Liver (tissue), 9 donors: ENCODE measurements around the gene MTERF4. TPM values are rescaled to one million over a fixed set of nuclear protein-coding genes. Genes with fewer than 3 reads are reported as not detected.

ENCODE experiments used
- DNase-seq: peaks from one replicate; pipeline ENCODE4 v3.0.0-alpha.2; 2017; ENCODE audit warnings: low spot score
- H3K27ac ChIP-seq, 2 donors: one replicate each; pipeline ENCODE4 v1.7.0; 2013; ENCODE audit warnings: inconsistent platforms in 2 of 2, low read length in 2 of 2, control low read depth in 1 of 2, low read depth in 1 of 2, mild to moderate bottlenecking in 1 of 2
- H3K27me3 ChIP-seq, 4 donors: one replicate each; pipeline versions ENCODE4 v1.6.1 to v1.7.0; 2013; ENCODE audit warnings: low read length in 3 of 4, inconsistent platforms in 1 of 4, mild to moderate bottlenecking in 1 of 4, moderate library complexity in 1 of 4; ENCODE audit not compliant: control insufficient read depth in 4 of 4, insufficient read depth in 4 of 4
- H3K36me3 ChIP-seq, 4 donors: one replicate each; pipeline versions ENCODE4 v1.6.1 to v1.7.0; 2013; ENCODE audit warnings: low read length in 3 of 4, mild to moderate bottlenecking in 3 of 4, low read depth in 1 of 4, moderate library complexity in 1 of 4; ENCODE audit not compliant: control insufficient read depth in 4 of 4, insufficient read depth in 3 of 4
- H3K4me1 ChIP-seq, 4 donors: one replicate each; pipeline versions ENCODE4 v1.6.1 to v1.7.0; 2013; ENCODE audit warnings: low read length in 3 of 4, mild to moderate bottlenecking in 3 of 4, moderate library complexity in 1 of 4; ENCODE audit not compliant: control insufficient read depth in 4 of 4, insufficient read depth in 4 of 4
- H3K4me3 ChIP-seq, 3 donors: one replicate each; pipeline versions ENCODE4 v1.6.1 to v1.7.0; 2013; ENCODE audit warnings: low read length in 3 of 3, control low read depth in 1 of 3, low read depth in 1 of 3, mild to moderate bottlenecking in 1 of 3
- H3K9ac ChIP-seq, 2 donors: one replicate each; pipeline ENCODE4 v1.7.0; 2013; ENCODE audit warnings: low read length in 2 of 2, mild to moderate bottlenecking in 2 of 2, moderate library complexity in 2 of 2, control low read depth in 1 of 2, low read depth in 1 of 2
- H3K9me3 ChIP-seq, 4 donors: one replicate each; pipeline versions ENCODE4 v1.6.1 to v1.7.0; 2013; ENCODE audit warnings: low read length in 3 of 4; ENCODE audit not compliant: control insufficient read depth in 4 of 4
- ATF3 ChIP-seq: IDR thresholded peaks from 2 replicates; pipeline ENCODE4 v1.6.1; 2016; ENCODE audit warnings: antibody characterized with exemption
- CTCF ChIP-seq: fragments of 150-350 bp; IDR thresholded peaks from 2 replicates; pipeline ENCODE4 v1.5.1; 2017; ENCODE audit warnings: improper control_type of control experiment, low read depth, low read length; ENCODE audit not compliant: missing input control
- EGR1 ChIP-seq, 2 donors: IDR thresholded peaks; 2 replicates each; pipeline ENCODE4 v1.6.1; 2016 to 2018; ENCODE audit warnings: antibody characterized with exemption in 2 of 2, low read depth in 2 of 2
- FOXA1 ChIP-seq: IDR thresholded peaks from 2 replicates; pipeline ENCODE4 v1.6.1; 2016; ENCODE audit warnings: antibody characterized with exemption
- FOXA2 ChIP-seq: IDR thresholded peaks from 2 replicates; pipeline ENCODE4 v1.6.1; 2016; ENCODE audit warnings: antibody characterized with exemption
- GABPA ChIP-seq, 2 donors: IDR thresholded peaks in 1 of 2; conservative IDR thresholded peaks in 1 of 2; 2 replicates each; pipeline ENCODE4 v1.6.1; 2016; ENCODE audit warnings: antibody characterized with exemption in 2 of 2, mild to moderate bottlenecking in 1 of 2, moderate library complexity in 1 of 2
- HNF4A ChIP-seq, 2 donors: conservative IDR thresholded peaks; 2 replicates each; pipeline ENCODE4 v1.6.1; 2016; ENCODE audit warnings: antibody characterized with exemption in 2 of 2, mild to moderate bottlenecking in 2 of 2
- HNF4G ChIP-seq: IDR thresholded peaks from 2 replicates; pipeline ENCODE4 v1.6.1; 2016; ENCODE audit warnings: antibody characterized with exemption
- JUND ChIP-seq, 2 donors: IDR thresholded peaks; 2 replicates each; pipeline ENCODE4 v1.6.1; 2016; ENCODE audit warnings: antibody characterized with exemption in 2 of 2
- MAX ChIP-seq: IDR thresholded peaks from 2 replicates; pipeline ENCODE4 v1.6.1; 2016; ENCODE audit warnings: antibody characterized with exemption
- NR2F2 ChIP-seq: IDR thresholded peaks from 2 replicates; pipeline ENCODE4 v1.6.1; 2016; ENCODE audit warnings: antibody characterized with exemption
- RAD21 ChIP-seq, 2 donors: IDR thresholded peaks; 2 replicates each; pipeline ENCODE4 v1.6.1; 2016; ENCODE audit warnings: antibody characterized with exemption in 2 of 2, mild to moderate bottlenecking in 2 of 2
- RXRA ChIP-seq, 2 donors: IDR thresholded peaks; 2 replicates each; pipeline ENCODE4 v1.6.1; 2017 to 2018; ENCODE audit warnings: antibody characterized with exemption in 2 of 2, mild to moderate bottlenecking in 1 of 2
- SP1 ChIP-seq: IDR thresholded peaks from 2 replicates; pipeline ENCODE4 v1.6.1; 2018; ENCODE audit warnings: antibody characterized with exemption, mild to moderate bottlenecking
- TAF1 ChIP-seq: conservative IDR thresholded peaks from 2 replicates; pipeline ENCODE4 v1.6.1; 2016; ENCODE audit warnings: antibody characterized with exemption, mild to moderate bottlenecking
- YY1 ChIP-seq: IDR thresholded peaks from 2 replicates; pipeline ENCODE4 v1.6.1; 2016; ENCODE audit warnings: antibody characterized with exemption, mild to moderate bottlenecking
- ZBTB33 ChIP-seq: IDR thresholded peaks from 2 replicates; pipeline ENCODE4 v1.6.1; 2016; ENCODE audit warnings: antibody characterized with exemption
- WGBS: extraction: QIAGEN DNeasy Blood & Tissue Kit; methylation state at CpG from one replicate; pipeline ENCODE4 v1.1.7; 2013; 5-methylcytosine and 5-hydroxymethylcytosine counted together
- polyA plus RNA-seq, 2 donors: library from polyadenylated mRNA; stranded (reverse) in 1 of 2; unstranded in 1 of 2; fragments of 200-250 nt in 1 of 2; fragments of >200 nt in 1 of 2; fragmentation: Nextera tagmentation in 1 of 2; extraction: Ambion mirVana in 1 of 2; gene quantifications; one replicate each; pipeline versions ENCODE4 v1.2.1 to v1.2.3, GENCODE V29; 2013 to 2015
- total RNA-seq, 2 donors: library from RNA; depleted of rRNA; stranded (reverse); fragments of >200 nt; gene quantifications; one replicate each; pipeline ENCODE4 v1.2.3, GENCODE V29; 2014
- donor health status: healthy.
- donor health status: healthy.
- donor health status: healthy.
- donor health status: healthy.
- donor health status: healthy.

Gene MTERF4
- total and polyA plus RNA-seq, 4 donors: 13.3 to 36.7 (median 20.3) TPM

- WGBS: 96% methylated on average over 29 of the region's 29 CpGs
- Histone ChIP-seq H3K36me3 (peaks cover 5 to 46% (median 33%) of the 10 kb centered on the region in 4 donors), H3K27me3 (no peaks in the 10 kb centered on the region), H3K27ac (no peak overlapping the region), H3K9ac (no peak overlapping the region), H3K4me3 (no peak overlapping the region), H3K9me3 (no peaks in the 10 kb centered on the region), H3K4me1 (peaks cover 3 to 7% (median 5%) of the 10 kb centered on the region in 4 donors)
- DNase-seq: no peak
- no peak for TF ChIP-seq HNF4A (conservative IDR thresholded peaks at IDR 0.05)
- TF ChIP-seq ATF3: no peak
- TF ChIP-seq RXRA (IDR thresholded peaks at IDR 0.05): no peak
- TF ChIP-seq CTCF: no peak
- TF ChIP-seq HNF4G: no peak
- no peak for TF ChIP-seq MAX
These were observed 14.4 kb downstream of the MTERF4 start for GRCh38 chr2:241087420-241088268.

GRCh38 chr2:241084856-241085444 is 17.1 kb downstream of the MTERF4 start:
- H3K4me3 ChIP-seq: no peak overlapping the region
- TF ChIP-seq JUND (IDR thresholded peaks at IDR 0.05): no peak
- TF ChIP-seq FOXA1: no peak
- TF ChIP-seq RXRA (IDR thresholded peaks at IDR 0.05): no peak
- no peak for TF ChIP-seq SP1
- no peak for TF ChIP-seq CTCF
- no peak for TF ChIP-seq HNF4A (conservative IDR thresholded peaks at IDR 0.05)
- TF ChIP-seq ATF3: no peak
- no peak for TF ChIP-seq NR2F2
- no peak for TF ChIP-seq RAD21 (IDR thresholded peaks at IDR 0.05)
- no peak for TF ChIP-seq ZBTB33
- TF ChIP-seq HNF4G: no peak
- no peak for TF ChIP-seq EGR1 (IDR thresholded peaks at IDR 0.05; ENCODE audit: low read depth in 2 of 2)
- TF ChIP-seq FOXA2: no peak
- TF ChIP-seq GABPA (IDR thresholded peaks at IDR 0.05 in 1 of 2, conservative IDR thresholded peaks at IDR 0.05 in 1 of 2): no peak
- TF ChIP-seq TAF1: no peak
- TF ChIP-seq YY1: no peak
- H3K27ac ChIP-seq: no peak overlapping the region
- no peaks in the 10 kb centered on the region for H3K27me3 ChIP-seq
- no peak for DNase-seq
- 98% methylated on average over 4 of the region's 4 CpGs for WGBS
- H3K36me3 ChIP-seq: peaks cover 5 to 38% (median 28%) of the 10 kb centered on the region in 4 donors
- no peaks in the 10 kb centered on the region for H3K9me3 ChIP-seq
- peaks cover 0 to 8% (median 6%) of the 10 kb centered on the region in 4 donors for H3K4me1 ChIP-seq
- H3K9ac ChIP-seq: no peak overlapping the region
